Heart left ventricle (tissue), 13 donors: ENCODE results near the gene TTC34.

Experiments used
- POLR2A ChIP-seq, 2 donors: fragments of 450-650 bp; IDR thresholded peaks; one replicate each; pipeline ENCODE4 v1.6.1; 2017; ENCODE audit warnings: antibody characterized with exemption in 2 of 2, mild to moderate bottlenecking in 2 of 2, moderate library complexity in 2 of 2
- TF ChIP-seq, protein P1 (sequence below), 12 donors: fragments of 200-600 bp; sonication (generic) in 4 of 12; IDR thresholded peaks; one replicate each; pipeline versions ENCODE4 v1.5.0 to v1.8.0; 2018 to 2022; ENCODE audit warnings: antibody characterized with exemption in 12 of 12, mild to moderate bottlenecking in 5 of 12
- donor health status: ischemic (EF 13 %, LVEDD 7.1; RV severe dilation, severe dysfunction).
- donor health status: DM: no; HTN: yes; CAD: no.
- donor health status: DM: no; HTN: no; CAD: no.
- donor health status: ischemic (EF 25% LVEDD 6.9; RV normal size, moderate dysfunction).
- donor health status: ischemic (EF 25% LVEDD 5.7; RV mildly dilated, moderate dysfunction).
- donor health status: ischemic (EF 35%, LVEDD 5.7; RV mildly dilated, moderate dysfunction).
- donor health status: nonischemic (EF 11% LVEDD 7.7; RV severe dilation, severe dysfunction).
- donor health status: DM: yes; HTN: yes; CAD: no.
- donor health status: PGD.
- donor health status: ischemic (EF 29% LVEDD 5.4; RV normal size, mild dysfunction).
- donor health status: nonischemic (EF 23%, LVEDD 6.1; RV moderate dilation, normal function).

DNA sequence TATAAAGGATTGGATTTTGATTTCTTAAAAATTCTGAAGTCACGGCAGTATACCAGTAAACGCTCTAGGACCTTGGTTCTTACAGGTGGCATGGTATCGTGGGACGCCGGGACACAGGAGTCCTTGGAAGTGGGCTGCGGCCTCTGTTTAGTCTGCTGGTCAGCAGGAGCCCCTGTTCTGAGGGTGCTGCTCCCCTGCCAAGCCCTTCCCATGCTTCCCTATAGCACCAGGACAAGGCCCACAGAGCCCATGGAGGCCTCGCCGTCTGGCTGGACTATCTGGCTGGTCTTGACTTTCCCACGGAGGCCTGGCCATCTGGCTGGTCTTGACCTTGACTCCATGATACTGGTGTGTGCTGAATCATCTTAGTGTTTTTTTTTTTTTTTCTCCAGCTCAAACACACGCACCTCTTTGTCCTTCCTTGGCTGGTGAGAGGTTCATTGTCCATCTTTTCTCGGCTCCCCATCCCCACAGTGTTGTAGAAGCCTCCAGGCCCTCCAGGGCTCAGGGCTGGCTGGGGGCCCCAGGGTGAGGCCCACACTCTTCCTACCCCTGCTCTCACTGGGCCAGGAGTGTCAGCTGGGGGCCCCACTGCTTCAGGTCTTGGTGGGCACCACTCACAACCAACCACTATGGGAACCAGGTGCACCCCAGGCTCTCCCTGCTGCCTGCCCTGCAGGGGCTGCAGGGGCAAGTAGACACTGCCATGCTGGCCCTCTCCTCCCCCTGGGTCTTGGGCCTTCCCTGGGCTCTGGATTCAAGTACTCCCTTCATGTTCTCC lies 16.5 kb upstream of the TTC34 start:
- TF ChIP-seq, protein P1, sequence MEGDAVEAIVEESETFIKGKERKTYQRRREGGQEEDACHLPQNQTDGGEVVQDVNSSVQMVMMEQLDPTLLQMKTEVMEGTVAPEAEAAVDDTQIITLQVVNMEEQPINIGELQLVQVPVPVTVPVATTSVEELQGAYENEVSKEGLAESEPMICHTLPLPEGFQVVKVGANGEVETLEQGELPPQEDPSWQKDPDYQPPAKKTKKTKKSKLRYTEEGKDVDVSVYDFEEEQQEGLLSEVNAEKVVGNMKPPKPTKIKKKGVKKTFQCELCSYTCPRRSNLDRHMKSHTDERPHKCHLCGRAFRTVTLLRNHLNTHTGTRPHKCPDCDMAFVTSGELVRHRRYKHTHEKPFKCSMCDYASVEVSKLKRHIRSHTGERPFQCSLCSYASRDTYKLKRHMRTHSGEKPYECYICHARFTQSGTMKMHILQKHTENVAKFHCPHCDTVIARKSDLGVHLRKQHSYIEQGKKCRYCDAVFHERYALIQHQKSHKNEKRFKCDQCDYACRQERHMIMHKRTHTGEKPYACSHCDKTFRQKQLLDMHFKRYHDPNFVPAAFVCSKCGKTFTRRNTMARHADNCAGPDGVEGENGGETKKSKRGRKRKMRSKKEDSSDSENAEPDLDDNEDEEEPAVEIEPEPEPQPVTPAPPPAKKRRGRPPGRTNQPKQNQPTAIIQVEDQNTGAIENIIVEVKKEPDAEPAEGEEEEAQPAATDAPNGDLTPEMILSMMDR (IDR thresholded peaks at IDR 0.05), result no peak
- no peak for TF ChIP-seq POLR2A (IDR thresholded peaks at IDR 0.05)
